Kidney (tissue), 14 donors: ENCODE measurements around the gene CPSF4. TPM values are rescaled to one million over a fixed set of nuclear protein-coding genes. Genes with fewer than 3 reads are reported as not detected.
A peak's percentile ranks its signal among the peaks of the same experiment; 100 is the strongest.
"Not testable (repeated sequence)": the region's sequence is repeated elsewhere in the genome, so short reads cannot be mapped to it uniquely, and the experiment has no call there.

Experiments used
- DNase-seq, 5 donors: peaks; one replicate each; pipeline ENCODE4 v3.0.0-alpha.2; 2013 to 2020
- FAIRE-seq: peaks from 2 replicates; lab custom pipeline; 2012; peaks lifted over from hg19 to GRCh38; lab: Jason Lieb, UNC
- H3K27ac ChIP-seq, 2 donors: one replicate each; pipeline ENCODE4 v1.7.0; 2013; ENCODE audit warnings: low read depth in 2 of 2, low read length in 2 of 2, inconsistent platforms in 1 of 2
- H3K27me3 ChIP-seq: one replicate; pipeline ENCODE4 v1.7.1; 2013; ENCODE audit warnings: low read length, inconsistent platforms; ENCODE audit not compliant: control insufficient read depth, insufficient read depth
- H3K36me3 ChIP-seq, 3 donors: one replicate each; pipeline versions ENCODE4 v1.7.0 to v1.7.1; 2013; ENCODE audit warnings: low read length in 3 of 3, control low read depth in 1 of 3, inconsistent platforms in 1 of 3; ENCODE audit not compliant: insufficient read depth in 3 of 3, control insufficient read depth in 2 of 3
- H3K4me1 ChIP-seq, 3 donors: one replicate each; pipeline versions ENCODE4 v1.7.0 to v1.7.1; 2013; ENCODE audit warnings: low read length in 3 of 3, inconsistent platforms in 1 of 3, low read depth in 1 of 3; ENCODE audit not compliant: control insufficient read depth in 2 of 3, insufficient read depth in 2 of 3
- H3K4me3 ChIP-seq, 3 donors: one replicate each; pipeline versions ENCODE4 v1.7.0 to v1.8.1; 2013; ENCODE audit warnings: low read length in 3 of 3, control low read depth in 1 of 3, inconsistent platforms in 1 of 3
- H3K9ac ChIP-seq, 3 donors: one replicate each; pipeline versions ENCODE4 v1.7.0 to v1.7.1; 2013; ENCODE audit warnings: low read length in 3 of 3, control low read depth in 1 of 3, inconsistent platforms in 1 of 3
- H3K9me3 ChIP-seq, 3 donors: one replicate each; pipeline versions ENCODE4 v1.7.0 to v1.7.1; 2013; ENCODE audit warnings: low read length in 3 of 3, control low read depth in 1 of 3, inconsistent platforms in 1 of 3; ENCODE audit not compliant: control insufficient read depth in 2 of 3, insufficient read depth in 1 of 3
- intact Hi-C: fragments of 100-400 bp; cut with DNase I; formaldehyde crosslinking; loops from one replicate; pipeline ENCODE4 v1.11.1; 2022
- polyA plus RNA-seq: library from polyadenylated mRNA; stranded (reverse); fragments of 350-450 nt; fragmentation: Illumina TruSeq; extraction: RNeasy Lipid Tissue Mini Kit (QIAGEN cat#74804); gene quantifications from one replicate; pipeline ENCODE4 v1.2.3, GENCODE V29; 2014; ENCODE audit warnings: low read depth, low replicate concordance; ENCODE audit not compliant: insufficient read depth
- total RNA-seq: library from RNA; stranded (reverse); fragmentation: NEBNext Ultra II Directional; extraction: Animal tissue kit (Norgen Biotek cat#: 25700); gene quantifications from one replicate; pipeline ENCODE4 v1.2.1, GENCODE V29; 2021
- TF ChIP-seq, protein P1 (sequence below): IDR thresholded peaks from 3 replicates; pipeline ENCODE4 v1.5.1; 2012; ENCODE audit warnings: mild to moderate bottlenecking, moderate library complexity, borderline replicate concordance; ENCODE audit not compliant: insufficient read depth; ENCODE audit errors: extremely low read depth
- donor health status: control.
- donor health status: control.
- donor health status: control.
- donor health status: control.
- donor health status: control.
- donor health status: DM: yes; HTN: yes; CAD: no.
- donor health status: Normal renal cell carcinoma (clear cell type).

CPSF4 gene
- total and polyA plus RNA-seq, 2 donors from 2014 or later, result 24.2 to 28.9 TPM

DNA sequence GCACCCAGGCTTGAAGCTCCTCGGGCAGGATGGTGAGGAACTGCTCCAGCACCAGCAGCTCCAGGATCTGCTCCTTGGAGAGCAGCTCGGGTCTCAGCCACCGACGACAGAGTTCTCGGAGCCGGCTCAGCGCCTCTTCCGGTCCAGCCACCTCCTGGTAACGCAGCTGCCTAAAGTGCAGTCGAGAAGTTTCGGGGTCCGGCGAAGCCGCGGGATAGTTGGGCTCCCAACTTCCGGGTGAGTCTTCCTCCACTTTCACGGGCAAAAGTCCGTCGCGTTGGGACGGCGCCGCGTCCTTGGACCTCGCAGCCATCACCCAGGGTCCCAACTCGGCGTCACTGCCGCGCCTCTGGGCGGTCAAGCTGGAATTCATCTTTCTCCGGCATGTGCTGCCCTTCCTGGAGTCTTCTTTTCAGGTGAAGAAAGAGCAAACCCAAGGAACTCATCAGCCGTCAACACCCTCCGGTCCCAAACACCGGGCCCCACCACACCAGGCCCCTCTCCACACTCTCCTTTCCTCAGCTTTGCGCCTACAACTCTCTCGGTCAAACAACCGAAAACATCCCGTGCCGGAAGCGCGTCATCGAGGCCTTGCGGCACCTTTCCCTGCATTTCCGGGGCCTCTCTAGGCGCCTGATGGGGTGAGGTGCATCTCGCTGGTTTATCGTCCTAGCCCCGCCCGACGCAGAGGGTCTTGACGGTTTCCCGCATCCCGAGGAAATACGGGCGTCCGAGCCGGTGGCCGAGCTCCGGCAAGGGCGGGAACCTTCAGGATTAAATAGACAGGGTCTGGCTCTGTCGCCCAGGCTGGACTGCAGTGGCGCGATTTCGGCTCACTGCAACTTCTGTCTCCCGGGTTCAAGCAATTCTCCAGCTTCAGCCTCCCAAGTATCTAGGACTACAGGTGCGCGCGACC lies 61.2 kb downstream of the CPSF4 start, which contains the start of gene ZNF394:
Gene ZNF394 (minus strand): TSS at position 561 of the 916 bp plus-strand sequence. CDS start 188 bp downstream, at position 373.
- no peaks in the 10 kb centered on the region for H3K27me3 ChIP-seq
- peak within 1 kb of the TSS; percentile 82 to 99 (median 98) for H3K4me3 ChIP-seq
- no peaks in the 10 kb centered on the region for H3K9me3 ChIP-seq
- intact Hi-C loops, result no loop called here
- FAIRE-seq, result no peak
- H3K9ac ChIP-seq, result peak within 1 kb of the TSS; percentile 70 to 94 (median 80)
- H3K4me1 ChIP-seq, result peaks cover 0 to 16% (median 8%) of the 10 kb centered on the region in 3 donors
- TF ChIP-seq, protein P1, sequence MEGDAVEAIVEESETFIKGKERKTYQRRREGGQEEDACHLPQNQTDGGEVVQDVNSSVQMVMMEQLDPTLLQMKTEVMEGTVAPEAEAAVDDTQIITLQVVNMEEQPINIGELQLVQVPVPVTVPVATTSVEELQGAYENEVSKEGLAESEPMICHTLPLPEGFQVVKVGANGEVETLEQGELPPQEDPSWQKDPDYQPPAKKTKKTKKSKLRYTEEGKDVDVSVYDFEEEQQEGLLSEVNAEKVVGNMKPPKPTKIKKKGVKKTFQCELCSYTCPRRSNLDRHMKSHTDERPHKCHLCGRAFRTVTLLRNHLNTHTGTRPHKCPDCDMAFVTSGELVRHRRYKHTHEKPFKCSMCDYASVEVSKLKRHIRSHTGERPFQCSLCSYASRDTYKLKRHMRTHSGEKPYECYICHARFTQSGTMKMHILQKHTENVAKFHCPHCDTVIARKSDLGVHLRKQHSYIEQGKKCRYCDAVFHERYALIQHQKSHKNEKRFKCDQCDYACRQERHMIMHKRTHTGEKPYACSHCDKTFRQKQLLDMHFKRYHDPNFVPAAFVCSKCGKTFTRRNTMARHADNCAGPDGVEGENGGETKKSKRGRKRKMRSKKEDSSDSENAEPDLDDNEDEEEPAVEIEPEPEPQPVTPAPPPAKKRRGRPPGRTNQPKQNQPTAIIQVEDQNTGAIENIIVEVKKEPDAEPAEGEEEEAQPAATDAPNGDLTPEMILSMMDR, result no peak
- DNase-seq, result peak; percentile 92 to 98 (median 96)
- H3K27ac ChIP-seq, result peak within 1 kb of the TSS; percentile 88 to 91
- H3K36me3 ChIP-seq, result peaks cover 0 to 2% (median 0%) of the 10 kb centered on the region in 3 donors

DNA sequence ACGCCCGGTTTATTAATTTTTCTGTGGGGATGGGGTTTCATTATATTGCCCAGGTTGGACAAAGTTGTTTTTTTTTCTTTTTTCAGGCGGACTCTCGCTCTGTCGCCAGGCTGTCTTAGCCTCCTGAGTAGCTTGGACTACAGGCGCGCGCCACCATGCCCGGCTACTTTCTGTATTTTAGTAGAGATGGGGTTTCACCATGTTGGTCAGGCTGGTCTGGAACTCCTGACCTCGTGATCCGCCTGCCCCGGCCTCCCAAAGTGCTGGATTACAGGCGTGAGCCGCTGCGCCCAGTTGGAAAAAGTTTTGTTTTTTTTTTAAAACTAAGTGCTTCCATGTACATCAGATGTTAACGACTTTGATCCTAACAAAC lies 61.9 kb downstream of the CPSF4 start:
- Histone ChIP-seq H3K9ac (peak overlapping the region; percentile 28 to 94 (median 80)), H3K27ac (peak overlapping the region in 1 of 2 donors; percentile 91), H3K4me1 (peaks cover 0 to 19% (median 10%) of the 10 kb centered on the region in 3 donors), H3K4me3 (peak overlapping the region; percentile 82 to 99 (median 98)), H3K27me3 (no peaks in the 10 kb centered on the region), H3K9me3 (no peaks in the 10 kb centered on the region), H3K36me3 (peaks cover 0 to 2% (median 0%) of the 10 kb centered on the region in 3 donors)
- no peak for DNase-seq
- intact Hi-C loops, result no loop called here
- TF ChIP-seq, protein P1, result no peak
- no peak for FAIRE-seq

DNA sequence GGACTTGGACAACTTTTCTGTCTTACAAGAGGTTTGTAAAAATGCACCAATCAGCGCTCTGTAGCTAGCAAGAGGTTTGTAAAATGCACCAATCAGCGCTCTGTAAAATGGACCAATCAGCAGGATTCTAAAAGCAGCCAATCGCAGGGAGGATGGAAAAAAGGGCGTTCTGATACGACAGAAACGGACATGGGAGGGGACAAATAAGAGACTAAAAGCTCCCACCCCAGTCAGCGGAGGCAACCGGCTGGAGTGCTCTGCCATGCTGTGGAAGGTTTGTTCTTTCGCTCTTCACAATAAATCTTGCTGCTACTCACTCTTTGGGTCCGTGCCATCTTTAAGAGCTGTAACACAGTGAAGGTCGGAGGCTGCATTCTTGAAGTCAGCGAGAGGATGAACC lies 62.5 kb downstream of the CPSF4 start:
- H3K4me3 ChIP-seq, result peak overlapping the region in 1 of 3 donors; percentile 82
- H3K27me3 ChIP-seq, intact Hi-C loops, DNase-seq, H3K36me3 ChIP-seq, H3K27ac ChIP-seq, FAIRE-seq, H3K9me3 ChIP-seq, H3K9ac ChIP-seq: not testable (repeated sequence)
- peaks cover 0 to 25% (median 16%) of the 10 kb centered on the region in 3 donors for H3K4me1 ChIP-seq

DNA sequence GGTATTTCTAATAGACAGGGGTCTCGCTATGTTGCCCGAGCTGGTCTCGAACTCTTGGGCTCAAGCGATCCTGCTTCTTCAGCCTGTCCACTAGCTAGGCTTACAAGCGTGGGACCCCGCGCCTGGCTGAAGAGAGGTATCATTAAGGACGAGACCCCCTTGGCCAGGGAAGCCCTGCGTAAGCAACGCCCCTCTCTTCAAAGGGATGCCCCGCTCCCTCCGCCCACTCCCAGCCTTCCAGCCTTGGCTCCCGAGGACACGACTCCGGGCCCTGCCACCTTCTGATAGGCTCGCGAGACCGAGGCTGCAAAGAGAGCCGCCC lies 65.5 kb downstream of the CPSF4 start:
- Histone ChIP-seq H3K9me3 (no peaks in the 10 kb centered on the region), H3K4me1 (peaks cover 0 to 18% (median 9%) of the 10 kb centered on the region in 3 donors), H3K4me3 (peak overlapping the region; percentile 75 to 100 (median 97)), H3K27me3 (no peaks in the 10 kb centered on the region), H3K36me3 (no peaks in the 10 kb centered on the region), H3K9ac (peak overlapping the region; percentile 37 to 64 (median 51)), H3K27ac (peak overlapping the region; percentile 98)
- TF ChIP-seq, protein P1, result no peak
- peak in 2 of 5 donors; percentile 99 for DNase-seq
- intact Hi-C loops, result no loop called here
- FAIRE-seq, result no peak
